ENCODE data around the gene RGS2.

DNA sequence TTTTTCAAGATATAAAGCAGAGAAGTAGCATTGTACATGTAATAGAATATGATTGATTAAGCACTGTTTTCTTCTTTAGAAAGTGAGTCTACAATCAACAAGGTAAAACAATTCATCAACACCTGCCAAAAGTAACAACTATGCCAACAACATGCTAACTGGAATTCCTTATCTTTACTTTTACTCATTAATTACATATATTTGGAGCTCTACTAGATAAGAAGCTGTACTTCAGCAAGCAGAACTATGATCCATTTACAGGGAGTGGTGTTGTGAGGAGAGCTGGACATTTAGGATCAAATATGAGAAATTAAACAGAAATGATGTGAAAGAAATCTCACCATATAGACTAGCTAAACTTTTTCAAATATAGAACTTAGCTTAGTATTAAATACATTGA lies 51.0 kb downstream of the RGS2 start:
- TF ChIP-seq CTCF (IDR thresholded peaks at IDR 0.05) (no peak), POLR2A (IDR thresholded peaks at IDR 0.05) (no peak)
